Activated B cell treated with CpG ODN at 0.5 μM for 24 hours (primary cell): Measurements from ENCODE around the gene GLYAT. TPM values are rescaled to one million over a fixed set of nuclear protein-coding genes. Genes with fewer than 3 reads are reported as not detected.
"Not testable (repeated sequence)": the region's sequence is repeated elsewhere in the genome, so short reads cannot be mapped to it uniquely, and the experiment has no call there.

Experiments used
- ATAC-seq: fragments of 200-7000 bp; cut with Tn5 transposase; one replicate; pipeline ENCODE4 v1.10.0; 2021; ENCODE audit warnings: low read depth, mild to moderate bottlenecking, moderate library complexity
- CTCF ChIA-PET: fragments of 350-600 bp; sonication (Branson Sonifier 250); formaldehyde crosslinking; loops from one replicate; lab custom pipeline; 2021; ENCODE audit warnings: antibody characterized with exemption; lab: Charles Lee
- POLR2A ChIA-PET: fragments of 350-600 bp; sonication (Branson Sonifier 250); formaldehyde crosslinking; loops from one replicate; lab custom pipeline; 2021; ENCODE audit warnings: antibody characterized with exemption; lab: Charles Lee
- DNase-seq: peaks from one replicate; pipeline ENCODE4 v3.0.0; 2022
- H3K27ac Mint-ChIP-seq: one replicate; pipeline ENCODE4 v1.8.0; 2020; ENCODE audit warnings: mixed read lengths
- H3K27me3 Mint-ChIP-seq: one replicate; pipeline ENCODE4 v1.8.0; 2021; ENCODE audit warnings: mixed read lengths
- H3K36me3 Mint-ChIP-seq: one replicate; pipeline ENCODE4 v1.8.0; 2021; ENCODE audit warnings: low read depth, mixed read lengths
- H3K4me1 Mint-ChIP-seq: one replicate; pipeline ENCODE4 v1.8.0; 2021; ENCODE audit warnings: mixed read lengths
- H3K4me3 Mint-ChIP-seq: one replicate; pipeline ENCODE4 v1.8.0; 2020; ENCODE audit warnings: mild to moderate bottlenecking, mixed read lengths
- H3K9me3 Mint-ChIP-seq: one replicate; pipeline ENCODE4 v1.8.0; 2020; ENCODE audit warnings: mixed read lengths
- CTCF ChIP-seq: fragments of 200-600 bp; IDR thresholded peaks from one replicate; pipeline ENCODE4 v1.8.0; 2022; ENCODE audit warnings: antibody characterized with exemption, mild to moderate bottlenecking
- intact Hi-C: fragments of 100-400 bp; cut with micrococcal nuclease; formaldehyde crosslinking; loops from one replicate; pipeline ENCODE4 v1.15.1; 2024
- total RNA-seq: library from RNA; stranded (reverse); gene quantifications from 2 replicates; pipeline ENCODE4 v1.2.3, GENCODE V29; 2022

GLYAT gene
- total RNA-seq, 1 donor from 2014 or later: not detected

DNA sequence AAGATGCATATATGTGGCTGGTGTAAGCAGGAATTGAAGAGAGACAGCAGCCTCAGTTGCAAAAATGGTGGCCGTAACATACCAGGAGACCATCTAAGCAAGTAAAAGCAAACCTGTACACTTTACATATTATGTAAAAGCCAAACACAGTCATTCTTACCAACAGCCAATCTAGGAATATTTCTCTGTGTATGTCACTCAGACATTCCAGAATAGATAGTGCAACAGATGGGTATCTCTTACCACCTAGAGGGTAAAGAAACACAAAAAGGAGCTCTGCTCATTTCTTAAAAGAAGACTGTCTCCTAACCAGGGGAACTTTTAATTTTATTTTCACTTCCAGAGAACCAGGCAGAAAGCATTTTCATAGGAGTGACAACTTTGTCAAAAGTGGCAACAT lies 38.7 kb downstream of the GLYAT start:
- TF ChIP-seq CTCF: no peak
- intact Hi-C loops: no loop called here
- DNase-seq (no peak), ATAC-seq (no peak)
- Mint-ChIP-seq H3K36me3 (no peaks in the 10 kb centered on the region), H3K27ac (no peak overlapping the region), H3K4me3 (no peak overlapping the region), H3K27me3 (peaks cover 7% of the 10 kb centered on the region), H3K9me3 (no peaks in the 10 kb centered on the region), H3K4me1 (no peaks in the 10 kb centered on the region)
- ChIA-PET POLR2A (no interaction called here), CTCF (interaction anchor here (0.7 to 1.4 kb wide), 2 partner anchors 17 to 95 kb away, joined by 3 read pairs; no protein-coding TSS in a partner anchor)

DNA sequence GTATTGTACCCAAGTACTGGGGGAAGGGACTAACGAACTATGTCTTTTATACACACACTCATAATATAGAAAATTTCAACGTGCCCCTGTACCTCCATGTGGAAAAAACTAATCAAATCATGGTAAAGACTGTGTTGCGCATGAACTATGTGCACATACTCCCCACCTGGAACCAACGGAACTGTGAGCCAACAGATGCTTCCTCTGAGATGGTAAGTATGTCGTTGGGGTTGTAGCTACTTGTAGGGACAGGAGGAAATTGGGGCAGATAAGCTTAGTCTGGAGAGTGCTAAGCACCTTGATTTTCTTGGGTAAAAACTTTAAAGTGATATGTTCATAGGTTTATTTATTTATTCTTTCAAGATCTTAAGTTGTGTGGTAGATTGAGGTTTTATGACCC lies 40.1 kb downstream of the GLYAT start:
- TF ChIP-seq CTCF: no peak
- DNase-seq (no peak), ATAC-seq (no peak)
- CTCF ChIA-PET: no interaction called here
- Mint-ChIP-seq H3K27ac (no peak overlapping the region), H3K4me3 (no peak overlapping the region), H3K9me3 (no peaks in the 10 kb centered on the region), H3K4me1 (no peaks in the 10 kb centered on the region), H3K27me3 (peaks cover 7% of the 10 kb centered on the region), H3K36me3 (no peaks in the 10 kb centered on the region)
- POLR2A ChIA-PET: no interaction called here
- intact Hi-C loops: no loop called here

DNA sequence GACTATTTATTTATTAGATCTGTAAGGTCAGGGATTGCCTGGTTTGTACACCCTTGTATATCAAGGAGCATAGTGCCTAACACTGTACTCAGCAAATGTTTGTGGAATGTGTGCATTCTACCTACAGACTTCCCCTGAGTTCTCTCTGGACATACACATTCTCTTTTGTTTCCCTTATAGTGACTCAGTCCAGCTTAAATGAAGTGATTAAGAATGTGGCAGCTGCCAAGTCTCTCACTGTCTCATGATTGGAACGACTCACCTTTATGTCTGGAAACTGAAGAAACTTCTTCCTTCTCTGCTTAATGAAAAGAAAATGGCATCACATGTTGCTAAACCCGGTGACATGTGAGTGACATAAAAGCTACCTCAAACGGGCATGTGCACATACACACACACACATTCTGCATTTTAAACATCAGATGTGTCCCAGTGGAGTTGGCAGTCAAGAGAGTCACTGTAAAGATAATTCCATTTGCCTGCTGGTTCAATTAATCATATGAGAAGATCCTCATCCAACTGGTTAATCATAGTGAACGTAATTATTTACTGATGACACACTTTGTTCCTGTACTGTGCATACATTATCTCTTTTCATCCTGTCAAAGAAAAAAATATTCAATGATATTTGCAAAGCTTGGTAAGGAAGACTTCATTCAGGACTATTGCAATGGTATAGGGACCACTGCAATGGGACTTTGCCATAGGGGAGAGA lies 42.8 kb downstream of the GLYAT start:
- Mint-ChIP-seq H3K36me3 (no peaks in the 10 kb centered on the region), H3K4me1 (no peaks in the 10 kb centered on the region), H3K9me3 (no peaks in the 10 kb centered on the region), H3K27me3 (peaks cover 6% of the 10 kb centered on the region), H3K27ac (no peak overlapping the region), H3K4me3 (no peak overlapping the region)
- intact Hi-C loops: no loop called here
- TF ChIP-seq CTCF: no peak
- POLR2A ChIA-PET: no interaction called here
- no peak for ATAC-seq
- DNase-seq: no peak
- CTCF ChIA-PET: no interaction called here

GRCh38 chr11:58685973-58686722 lies 45.6 kb downstream of the GLYAT start:
- no peak overlapping the region for H3K4me3 Mint-ChIP-seq
- DNase-seq (no peak), ATAC-seq (no peak)
- intact Hi-C loops: no loop called here
- H3K9me3 Mint-ChIP-seq: no peaks in the 10 kb centered on the region
- ChIA-PET CTCF (interaction anchor here (1.1 to 1.7 kb wide), 2 partner anchors 10 to 372 kb away, joined by 4 to 5 read pairs; no protein-coding TSS in a partner anchor), POLR2A (no interaction called here)
- no peak overlapping the region for H3K27ac Mint-ChIP-seq
- H3K27me3 Mint-ChIP-seq: peaks cover 15% of the 10 kb centered on the region
- no peak for TF ChIP-seq CTCF
- no peaks in the 10 kb centered on the region for H3K36me3 Mint-ChIP-seq
- no peaks in the 10 kb centered on the region for H3K4me1 Mint-ChIP-seq

- H3K9me3 Mint-ChIP-seq, H3K27ac Mint-ChIP-seq, H3K4me3 Mint-ChIP-seq, CTCF ChIA-PET, H3K4me1 Mint-ChIP-seq, H3K36me3 Mint-ChIP-seq, DNase-seq, ATAC-seq, intact Hi-C loops, POLR2A ChIA-PET: not testable (repeated sequence)
- H3K27me3 Mint-ChIP-seq: peaks cover 21% of the 10 kb centered on the region
These were observed 49.1 kb downstream of the GLYAT start for GRCh38 chr11:58682660-58683059.

DNA sequence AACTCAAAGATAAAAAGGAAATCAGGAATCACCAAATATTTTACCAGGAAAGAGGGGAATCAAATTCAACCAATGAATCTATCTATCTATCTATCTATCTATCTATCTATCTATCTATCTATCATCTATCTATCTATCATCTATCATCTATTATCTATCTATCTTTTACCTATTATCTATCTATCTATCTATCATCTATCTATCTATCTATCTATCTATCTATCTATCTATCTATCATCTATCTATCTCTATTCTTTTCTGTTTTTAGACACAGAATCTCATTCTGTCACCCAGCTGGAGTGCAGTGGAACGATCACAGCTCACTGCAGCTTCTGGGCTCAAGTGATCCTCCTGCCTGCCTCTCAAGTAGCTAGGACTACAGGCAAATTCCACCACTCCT lies 54.2 kb downstream of the GLYAT start:
- ChIA-PET POLR2A (interaction anchor here (0.7 kb wide), 1 partner anchor 102 kb away, joined by 4 read pairs; the partner anchor contains the start of gene LPXN), CTCF (interaction anchor here (1.2 to 2.8 kb wide), 10 partner anchors 8 to 480 kb away, joined by 3 to 12 read pairs (median 8); no protein-coding TSS in a partner anchor)
- not testable (repeated sequence) for H3K36me3 Mint-ChIP-seq, ATAC-seq, H3K9me3 Mint-ChIP-seq, DNase-seq, H3K4me3 Mint-ChIP-seq, H3K27ac Mint-ChIP-seq, H3K4me1 Mint-ChIP-seq
- H3K27me3 Mint-ChIP-seq: peaks cover 17% of the 10 kb centered on the region
- intact Hi-C loops: loop anchor here (5.0 to 10.0 kb wide), 2 partner anchors 110 to 247 kb away; no protein-coding TSS in a partner anchor
